GM19099 (cell line): ENCODE measurements around the gene GHRL.

Source experiments
- POLR2A ChIP-seq: IDR thresholded peaks from 3 replicates; pipeline ENCODE4 v1.6.1; 2011; ENCODE audit warnings: low read depth; ENCODE audit not compliant: insufficient read length; ENCODE audit errors: extremely low read depth

GHRL gene

GRCh38 chr3:10290481-10291176, 2.1 kb downstream of the GHRL start:
- TF ChIP-seq POLR2A = no peak

- TF ChIP-seq POLR2A = no peak
Observed at GRCh38 chr3:10289787-10290355, 2.9 kb downstream of the GHRL start.

GRCh38 chr3:10289077-10289476, 3.7 kb downstream of the GHRL start:
- TF ChIP-seq POLR2A = no peak

DNA sequence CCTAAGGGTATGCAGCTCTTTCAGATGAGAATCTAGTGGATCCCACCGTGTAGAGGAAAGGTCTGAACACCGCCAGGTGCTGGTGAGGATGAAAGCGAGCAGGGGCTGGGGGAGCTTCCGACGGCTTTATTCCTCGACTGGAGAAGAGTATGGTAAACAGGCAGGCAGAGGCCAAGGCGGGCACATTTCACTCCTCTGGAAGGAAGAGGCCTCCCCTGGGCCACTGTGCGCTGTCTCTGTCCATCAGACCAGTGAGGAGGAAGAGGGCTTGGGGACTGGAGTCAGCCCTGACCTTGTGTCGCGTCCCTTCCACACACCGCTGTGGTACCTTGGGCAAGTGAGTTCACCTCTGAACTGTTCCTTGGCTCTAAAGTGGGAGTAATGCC, 4.2 kb downstream of the GHRL start:
- TF ChIP-seq POLR2A = no peak

DNA sequence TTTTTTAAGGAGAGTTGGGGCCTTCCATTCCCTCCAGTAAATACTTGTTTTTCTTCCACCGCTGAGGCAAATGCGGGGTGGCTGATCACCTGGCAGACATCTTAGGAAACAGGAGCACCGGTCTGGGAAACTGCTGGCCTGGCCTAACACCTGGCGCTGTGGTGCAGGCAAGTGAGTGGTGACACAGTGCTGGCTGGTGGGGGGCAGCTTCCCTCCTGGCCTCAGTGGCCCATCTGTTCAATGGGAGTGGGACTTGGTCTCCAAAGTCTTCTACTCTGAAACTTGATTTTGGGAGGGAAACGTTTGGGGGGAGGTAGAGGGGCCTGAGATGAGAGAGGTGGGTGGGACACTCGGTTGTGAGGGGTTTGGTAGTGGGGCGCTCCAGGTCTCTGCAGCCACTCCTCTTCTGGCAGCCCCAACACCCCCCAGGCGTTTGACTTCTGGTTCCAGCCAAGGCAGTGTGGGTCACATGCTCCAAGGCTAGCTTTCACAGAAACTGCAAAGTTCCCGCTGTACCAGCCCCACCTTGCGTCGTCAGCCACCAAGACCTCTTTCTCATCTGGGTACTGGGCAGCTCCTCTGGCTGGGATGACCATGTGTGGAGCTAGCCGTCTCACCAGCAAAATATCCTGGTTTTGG, 4.7 kb downstream of the GHRL start:
- no peak for TF ChIP-seq POLR2A

- no peak for TF ChIP-seq POLR2A
Observed at GRCh38 chr3:10286596-10287295, 6.0 kb downstream of the GHRL start.

- no peak for TF ChIP-seq POLR2A
Observed at GRCh38 chr3:10286133-10286524, 6.6 kb downstream of the GHRL start.

GRCh38 chr3:10285272-10286132, 7.2 kb downstream of the GHRL start:
- TF ChIP-seq POLR2A = no peak

- no peak for TF ChIP-seq POLR2A
Observed at GRCh38 chr3:10284496-10284895, 8.3 kb downstream of the GHRL start.

DNA sequence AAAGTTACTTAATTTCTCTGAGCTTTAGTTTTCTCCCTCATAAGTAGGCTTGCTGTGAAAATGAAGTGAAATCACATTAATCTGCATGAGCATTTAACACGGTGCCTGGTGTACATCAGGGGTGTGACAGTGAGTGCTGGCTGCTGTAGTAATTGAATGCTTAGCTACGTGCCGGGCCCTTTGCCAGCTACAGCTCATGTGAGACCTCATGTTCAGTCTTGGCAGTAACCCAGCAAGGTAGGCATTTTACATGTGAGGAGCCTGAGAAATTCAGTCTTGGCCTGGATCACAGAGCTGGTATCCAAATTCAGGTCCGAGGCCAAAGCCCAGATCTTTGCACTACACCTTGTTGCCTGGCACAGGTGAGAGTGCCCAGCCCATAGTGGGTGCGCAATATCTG, 9.1 kb downstream of the GHRL start:
- TF ChIP-seq POLR2A = no peak

DNA sequence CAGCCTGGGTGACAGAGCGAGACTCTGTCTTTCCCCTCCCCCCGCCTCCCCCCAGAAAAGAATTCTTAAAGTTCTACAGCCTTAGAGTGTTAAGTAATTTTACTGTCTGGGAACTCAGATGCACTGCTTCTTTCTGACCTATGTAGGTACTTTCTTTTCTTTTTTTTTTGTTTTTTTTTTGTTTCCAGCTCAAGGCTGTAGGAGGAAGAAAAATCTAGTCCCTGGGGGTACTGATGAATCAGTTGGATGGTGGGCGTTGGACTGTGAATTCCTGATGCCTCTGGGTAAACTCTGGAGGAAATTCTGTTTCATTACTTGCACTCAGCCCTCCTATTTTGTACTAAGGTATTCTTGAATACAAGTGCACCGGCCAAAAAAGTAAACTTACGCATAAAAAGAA, 10.8 kb downstream of the GHRL start:
- TF ChIP-seq POLR2A = no peak

GRCh38 chr3:10280571-10280970, 12.2 kb downstream of the GHRL start:
- TF ChIP-seq POLR2A = no peak

DNA sequence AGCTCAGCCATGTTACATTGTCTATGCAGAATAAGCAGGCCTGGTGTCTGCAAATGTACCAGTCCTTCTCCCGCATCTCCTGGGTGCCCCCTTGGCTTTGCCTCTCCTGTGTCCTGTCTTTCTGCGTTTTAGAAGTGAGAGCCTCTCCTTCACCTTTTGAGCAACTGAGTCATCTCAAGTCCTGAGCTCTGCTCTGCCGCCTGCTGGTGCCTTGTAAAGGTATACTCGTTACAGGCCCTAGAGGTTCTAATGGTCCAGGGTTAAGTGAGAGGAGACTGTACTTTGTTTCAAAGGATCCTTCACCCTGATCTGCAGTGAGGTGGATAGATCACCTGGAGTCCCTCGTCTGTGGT, 12.6 kb downstream of the GHRL start:
- TF ChIP-seq POLR2A = no peak

- no peak for TF ChIP-seq POLR2A
Observed at GRCh38 chr3:10279384-10280176, 13.2 kb downstream of the GHRL start.
